GM21367 (cell line): ENCODE measurements around the gene PLCB4.

ENCODE experiments used
- ATAC-seq: cut with Tn5 transposase; IDR thresholded peaks from one replicate; pipeline ENCODE4 v1.9.1; 2021; ENCODE audit not compliant: unreplicated experiment

PLCB4 gene

GRCh38 chr20:9212735-9213134 is 143.8 kb downstream of the PLCB4 start:
- ATAC-seq = no peak

- no peak for ATAC-seq
Observed at GRCh38 chr20:9214685-9215084, 145.8 kb downstream of the PLCB4 start.

GRCh38 chr20:9215539-9215938 is 146.7 kb downstream of the PLCB4 start:
- no peak for ATAC-seq

- ATAC-seq = no peak
Observed at GRCh38 chr20:9218531-9218961, 149.7 kb downstream of the PLCB4 start.

GRCh38 chr20:9220874-9221547 is 152.1 kb downstream of the PLCB4 start:
- no peak for ATAC-seq

GRCh38 chr20:9223296-9223695 is 154.4 kb downstream of the PLCB4 start:
- ATAC-seq = no peak

GRCh38 chr20:9225879-9226278 is 157.0 kb downstream of the PLCB4 start:
- no peak for ATAC-seq

GRCh38 chr20:9227896-9228615 is 159.2 kb downstream of the PLCB4 start:
- no peak for ATAC-seq

- ATAC-seq = no peak
Observed at GRCh38 chr20:9228774-9229450, 160.0 kb downstream of the PLCB4 start.

GRCh38 chr20:9230406-9230805 is 161.5 kb downstream of the PLCB4 start:
- ATAC-seq = no peak

- no peak for ATAC-seq
Observed at GRCh38 chr20:9233804-9234203, 164.9 kb downstream of the PLCB4 start.

GRCh38 chr20:9235518-9235917 is 166.6 kb downstream of the PLCB4 start:
- no peak for ATAC-seq

GRCh38 chr20:9236458-9236857 is 167.6 kb downstream of the PLCB4 start:
- no peak for ATAC-seq

GRCh38 chr20:9241232-9241692 is 172.4 kb downstream of the PLCB4 start:
- ATAC-seq = no peak

- no peak for ATAC-seq
Observed at GRCh38 chr20:9241721-9242427, 173.0 kb downstream of the PLCB4 start.

GRCh38 chr20:9243986-9244385 is 175.1 kb downstream of the PLCB4 start:
- ATAC-seq = no peak

GRCh38 chr20:9244811-9245210 is 175.9 kb downstream of the PLCB4 start:
- ATAC-seq = no peak

- no peak for ATAC-seq
Observed at GRCh38 chr20:9246731-9247130, 177.8 kb downstream of the PLCB4 start.

GRCh38 chr20:9250511-9250910 is 181.6 kb downstream of the PLCB4 start:
- ATAC-seq = no peak

GRCh38 chr20:9253006-9253539 is 184.2 kb downstream of the PLCB4 start:
- no peak for ATAC-seq

- ATAC-seq = no peak
Observed at GRCh38 chr20:9255171-9255570, 186.3 kb downstream of the PLCB4 start.
